ENCODE results near the gene TM2D1.

DNA sequence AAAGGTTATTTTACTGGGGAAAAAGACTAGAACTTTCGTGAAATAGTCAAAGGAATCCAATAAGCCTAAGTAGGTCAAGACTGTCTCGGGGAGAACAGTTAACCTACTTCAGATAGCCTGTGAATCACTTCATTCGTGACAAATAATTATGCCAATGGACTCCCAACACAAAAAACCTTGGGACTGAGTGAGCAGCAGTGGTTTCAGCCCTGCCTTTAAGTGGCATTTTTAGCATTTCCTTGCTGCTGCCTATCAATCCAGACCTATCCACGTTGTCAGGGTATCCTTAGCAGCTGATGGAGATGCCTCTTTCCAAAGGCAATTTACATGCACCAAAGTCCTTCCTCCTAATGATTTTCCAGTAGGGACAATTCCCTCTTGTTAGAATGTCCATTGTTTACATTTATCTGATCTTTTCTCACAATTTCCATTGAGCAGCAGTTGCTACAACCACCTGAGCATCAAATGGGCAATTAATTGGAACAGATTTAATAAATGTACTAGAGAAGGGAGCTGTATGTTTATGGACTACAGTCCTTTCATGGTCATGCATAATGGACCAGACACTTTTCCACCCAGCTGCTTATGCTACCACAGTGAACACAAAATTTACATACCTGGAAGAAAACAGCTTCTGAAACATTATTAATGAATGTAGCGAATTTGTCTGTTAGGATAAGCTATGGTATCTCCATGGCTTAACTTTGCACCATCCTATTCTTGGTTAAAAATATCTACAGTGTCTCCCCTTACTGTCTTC, 75.8 kb downstream of the TM2D1 start:
- TF ChIP-seq, protein P1, sequence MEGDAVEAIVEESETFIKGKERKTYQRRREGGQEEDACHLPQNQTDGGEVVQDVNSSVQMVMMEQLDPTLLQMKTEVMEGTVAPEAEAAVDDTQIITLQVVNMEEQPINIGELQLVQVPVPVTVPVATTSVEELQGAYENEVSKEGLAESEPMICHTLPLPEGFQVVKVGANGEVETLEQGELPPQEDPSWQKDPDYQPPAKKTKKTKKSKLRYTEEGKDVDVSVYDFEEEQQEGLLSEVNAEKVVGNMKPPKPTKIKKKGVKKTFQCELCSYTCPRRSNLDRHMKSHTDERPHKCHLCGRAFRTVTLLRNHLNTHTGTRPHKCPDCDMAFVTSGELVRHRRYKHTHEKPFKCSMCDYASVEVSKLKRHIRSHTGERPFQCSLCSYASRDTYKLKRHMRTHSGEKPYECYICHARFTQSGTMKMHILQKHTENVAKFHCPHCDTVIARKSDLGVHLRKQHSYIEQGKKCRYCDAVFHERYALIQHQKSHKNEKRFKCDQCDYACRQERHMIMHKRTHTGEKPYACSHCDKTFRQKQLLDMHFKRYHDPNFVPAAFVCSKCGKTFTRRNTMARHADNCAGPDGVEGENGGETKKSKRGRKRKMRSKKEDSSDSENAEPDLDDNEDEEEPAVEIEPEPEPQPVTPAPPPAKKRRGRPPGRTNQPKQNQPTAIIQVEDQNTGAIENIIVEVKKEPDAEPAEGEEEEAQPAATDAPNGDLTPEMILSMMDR (IDR thresholded peaks at IDR 0.05), result no peak
- TF ChIP-seq POLR2AphosphoS5 (IDR thresholded peaks at IDR 0.05) (no peak), EP300 (IDR thresholded peaks at IDR 0.05) (no peak)
